HG03342 (cell line): ENCODE data around the gene AKR1B15.
A peak's percentile ranks its signal among the peaks of the same experiment; 100 is the strongest.
"Not testable (repeated sequence)": the region's sequence is repeated elsewhere in the genome, so short reads cannot be mapped to it uniquely, and the experiment has no call there.

Experiments
- ATAC-seq: cut with Tn5 transposase; IDR thresholded peaks from one replicate; pipeline ENCODE4 v1.9.1; 2021; ENCODE audit warnings: mild to moderate bottlenecking, moderate library complexity; ENCODE audit not compliant: unreplicated experiment

The AKR1B15 gene

DNA sequence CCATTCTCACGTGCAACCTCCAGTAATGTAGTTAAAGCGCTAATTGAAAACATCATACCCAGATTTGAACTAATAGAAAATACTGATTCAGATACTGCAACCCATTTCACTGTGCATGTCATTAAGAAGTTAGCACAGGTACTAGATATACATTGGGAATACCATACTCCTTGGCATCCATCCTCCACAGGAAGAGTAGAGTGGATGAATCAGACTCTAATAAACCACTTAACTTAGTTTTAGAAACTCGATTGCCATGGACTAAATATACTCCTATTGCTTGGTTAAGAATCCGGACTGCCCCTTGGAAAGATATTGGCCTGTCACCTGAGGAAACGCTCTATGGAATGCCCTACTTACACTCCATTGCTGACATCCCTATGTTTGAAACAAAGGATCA is 9.5 kb downstream of the AKR1B15 start:
- ATAC-seq = no peak

GRCh38 chr7:134561616-134562015 is 12.7 kb downstream of the AKR1B15 start:
- not testable (repeated sequence) for ATAC-seq

DNA sequence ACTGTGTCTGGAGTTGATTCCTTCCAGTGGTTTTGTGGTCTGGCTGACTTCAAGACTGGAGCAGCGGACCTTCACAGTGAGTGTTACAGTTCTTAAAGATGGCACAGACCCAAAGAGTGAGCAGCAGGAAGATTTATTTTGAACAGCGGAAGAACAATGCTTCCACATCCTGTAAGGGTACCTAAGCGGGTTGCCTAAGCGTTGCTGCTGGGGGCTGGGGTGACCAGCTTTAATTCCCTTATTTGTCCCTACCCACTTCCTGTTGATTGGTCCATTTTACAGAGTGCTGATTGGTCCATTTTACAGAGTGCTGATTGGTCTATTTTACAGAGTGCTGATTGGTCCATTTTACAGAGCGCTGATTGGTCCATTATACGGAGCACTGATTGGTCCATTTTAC is 13.2 kb downstream of the AKR1B15 start:
- no peak for ATAC-seq

GRCh38 chr7:134563398-134563749 is 14.5 kb downstream of the AKR1B15 start:
- ATAC-seq = not testable (repeated sequence)

- no peak for ATAC-seq
Measured at GRCh38 chr7:134565643-134566136, 16.8 kb downstream of the AKR1B15 start.

DNA sequence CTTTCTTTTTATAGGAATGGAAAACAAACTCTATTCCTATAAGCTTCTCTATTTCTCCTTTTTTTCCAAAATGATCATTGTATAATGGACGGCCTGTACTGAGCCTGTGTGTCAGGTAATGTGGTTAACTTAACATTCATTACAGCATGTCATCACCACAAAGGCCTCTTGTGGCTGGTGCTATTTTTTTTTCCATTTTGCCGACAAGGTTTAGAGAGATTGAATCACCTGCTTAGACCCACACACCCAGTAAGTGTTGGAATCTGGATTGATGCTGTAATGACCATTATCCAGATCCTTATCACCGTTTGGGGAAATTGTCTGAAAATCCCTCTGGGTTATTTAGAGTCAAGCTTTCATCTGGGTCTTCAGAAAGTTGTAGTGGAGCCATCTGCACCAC is 18.5 kb downstream of the AKR1B15 start:
- ATAC-seq = no peak

DNA sequence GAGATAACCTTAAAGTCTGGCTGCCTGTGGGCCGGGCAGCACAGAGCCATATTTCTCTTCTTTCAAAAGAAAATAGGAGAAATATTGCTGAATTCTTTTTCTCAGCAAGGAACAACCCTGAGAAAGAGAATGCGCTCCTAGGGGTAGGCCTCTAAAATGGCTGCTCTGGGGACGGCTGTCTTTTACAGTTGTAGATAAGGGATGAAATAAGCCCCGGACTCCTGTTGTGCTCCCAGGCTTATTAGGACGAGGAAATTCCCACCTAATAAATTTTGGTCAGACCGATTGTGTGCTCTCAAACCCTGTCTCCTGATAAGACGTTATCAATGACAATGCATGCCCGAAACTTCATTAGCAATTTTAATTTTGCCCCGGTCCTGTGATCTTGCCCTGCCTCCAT is 21.1 kb downstream of the AKR1B15 start:
- not testable (repeated sequence) for ATAC-seq

- no peak for ATAC-seq
Measured at GRCh38 chr7:134571101-134571500, 22.2 kb downstream of the AKR1B15 start.

DNA sequence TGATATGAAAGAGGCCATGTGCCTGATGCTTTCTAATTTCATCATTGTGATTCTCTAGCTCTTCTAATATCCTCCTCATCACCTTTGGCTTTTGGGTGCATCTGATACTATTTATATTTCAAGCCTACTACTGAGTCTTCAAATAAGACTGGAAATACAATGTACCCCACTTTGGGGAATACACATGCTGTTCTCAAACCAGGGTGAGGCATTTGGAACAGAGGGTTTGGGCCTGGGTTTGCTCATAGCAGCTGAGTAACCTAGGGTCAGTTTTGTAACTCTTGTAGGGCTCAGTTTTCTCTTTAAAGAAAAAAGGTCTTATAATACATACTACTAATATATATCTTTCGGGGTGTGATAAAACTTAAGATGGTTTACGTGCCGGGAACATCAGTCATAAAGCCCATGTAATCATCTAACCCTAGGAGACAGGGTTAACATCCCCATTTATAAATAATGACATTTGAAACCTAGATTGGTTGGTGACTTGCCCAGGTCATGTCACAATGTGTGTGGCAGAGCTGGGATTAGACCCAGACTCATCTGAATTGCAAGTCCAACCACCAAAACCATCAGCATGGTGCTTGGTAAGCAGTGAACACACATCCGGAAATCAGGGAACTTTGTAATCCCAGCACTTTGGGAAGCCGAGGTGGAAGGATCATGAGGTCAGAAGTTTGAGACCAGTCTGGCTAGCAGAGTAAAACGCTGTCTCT is 23.0 kb downstream of the AKR1B15 start:
- no peak for ATAC-seq

GRCh38 chr7:134574322-134574721 is 25.4 kb downstream of the AKR1B15 start:
- ATAC-seq = no peak

DNA sequence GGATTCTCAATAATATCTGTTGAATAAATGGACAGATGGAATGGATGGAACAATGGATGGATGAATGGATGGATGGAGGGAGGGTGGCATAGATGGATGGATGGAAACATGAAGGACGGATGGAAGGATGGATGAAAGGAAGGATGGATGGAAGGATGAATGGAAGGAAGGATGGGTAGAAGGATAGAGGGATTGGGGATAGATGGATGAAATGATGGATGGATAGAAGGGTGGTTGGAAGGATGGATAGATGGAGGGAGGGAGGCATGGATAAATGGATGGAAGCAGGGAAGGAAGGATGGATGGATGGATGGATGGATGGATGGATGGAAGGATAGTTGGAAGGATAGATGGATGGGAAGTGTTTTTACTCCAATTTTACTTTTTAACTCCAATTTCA is 35.4 kb downstream of the AKR1B15 start:
- ATAC-seq = no peak

GRCh38 chr7:134585897-134586296 is 37.0 kb downstream of the AKR1B15 start:
- ATAC-seq = no peak

DNA sequence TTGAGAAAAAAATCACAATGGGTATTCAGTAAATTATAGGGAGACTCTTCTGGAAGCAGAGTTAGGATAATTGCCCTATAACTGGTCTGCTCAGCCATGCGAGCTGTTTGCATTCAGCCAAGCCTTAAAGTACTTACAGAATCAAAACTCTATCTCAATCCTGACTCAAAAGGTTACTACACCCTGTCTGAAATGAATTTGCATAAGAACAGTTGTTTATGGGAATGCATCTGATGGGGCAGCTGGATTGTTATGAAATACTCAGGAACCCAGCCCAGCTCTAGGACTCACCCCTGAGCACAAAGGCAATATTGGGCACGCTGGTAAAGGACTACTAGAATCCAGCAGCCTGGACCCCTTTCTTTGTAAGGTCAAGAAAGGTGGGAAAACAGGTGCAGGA is 38.8 kb downstream of the AKR1B15 start:
- ATAC-seq = no peak

DNA sequence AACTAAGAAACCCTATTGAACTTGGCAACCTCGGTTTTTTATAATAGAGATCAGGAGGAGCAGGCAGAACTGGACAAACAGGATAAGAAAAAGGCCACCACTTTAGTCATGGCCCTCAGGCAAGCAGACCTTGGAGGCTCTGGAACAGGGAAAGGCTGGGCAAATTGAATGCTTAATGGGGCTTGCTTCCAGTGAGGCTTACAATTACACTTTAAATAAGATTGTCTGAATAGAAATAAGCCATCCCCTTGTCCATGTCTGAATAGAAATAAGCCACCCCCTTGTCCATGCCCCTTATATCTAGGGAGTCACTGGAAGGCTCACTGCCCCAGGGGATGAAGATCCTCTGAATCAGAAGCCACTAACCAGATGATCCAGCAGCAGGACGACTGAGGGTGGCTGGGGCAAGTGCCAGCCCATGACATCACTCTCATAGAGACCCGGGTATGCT is 40.6 kb downstream of the AKR1B15 start:
- ATAC-seq = no peak

- no peak for ATAC-seq
Measured at GRCh38 chr7:134593530-134594392, 44.9 kb downstream of the AKR1B15 start.

GRCh38 chr7:134594877-134595276 is 46.0 kb downstream of the AKR1B15 start:
- no peak for ATAC-seq

DNA sequence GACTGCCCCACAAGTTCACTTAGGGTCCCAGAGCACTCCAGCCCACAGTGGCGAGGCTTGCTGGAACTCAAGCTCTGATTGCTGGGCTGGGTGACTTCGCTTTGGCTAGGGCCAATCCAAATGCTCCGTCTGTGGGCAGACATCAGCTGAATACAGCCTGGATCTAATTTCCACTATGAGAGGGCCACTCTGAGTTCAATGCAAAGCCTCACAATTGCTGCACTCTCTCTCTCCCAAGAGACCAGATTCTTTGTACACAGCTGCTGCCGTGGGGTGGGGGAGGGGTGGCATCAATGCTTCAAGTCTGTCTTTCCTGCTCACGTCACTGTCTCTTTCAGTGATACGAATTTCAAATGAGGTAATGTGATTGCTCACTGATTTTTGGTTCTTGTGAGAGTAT is 50.5 kb downstream of the AKR1B15 start:
- ATAC-seq = no peak

GRCh38 chr7:134601459-134601858 is 52.5 kb downstream of the AKR1B15 start:
- no peak for ATAC-seq

DNA sequence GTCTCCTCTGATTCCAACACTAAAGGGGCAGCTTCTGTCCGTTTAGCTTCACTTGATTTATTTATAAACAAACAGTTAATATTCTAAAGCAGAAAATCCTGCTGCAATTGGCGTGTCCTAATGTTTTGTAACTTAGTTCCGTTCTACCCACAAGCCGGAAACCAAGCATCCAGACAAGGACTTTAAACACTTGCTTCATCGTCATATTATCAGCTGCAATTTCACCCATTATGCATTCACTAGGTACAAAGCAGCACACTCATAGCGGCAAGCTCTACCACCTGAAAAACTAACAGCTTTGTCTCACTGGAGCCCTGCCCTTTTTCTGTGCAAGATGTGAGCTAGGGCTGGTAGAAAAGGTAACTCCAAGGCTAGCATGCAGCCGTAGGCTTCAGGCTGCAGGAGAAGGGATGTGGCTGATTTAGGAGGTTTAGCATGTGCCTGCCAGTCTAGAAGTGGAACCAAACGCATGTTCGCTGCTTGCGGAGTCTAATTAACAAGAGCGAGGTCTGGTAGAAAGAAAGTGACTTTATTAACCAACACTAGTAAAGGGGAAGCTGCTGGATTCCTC is 54.1 kb downstream of the AKR1B15 start:
- ATAC-seq = no peak

- ATAC-seq = peak; percentile 83
Measured at GRCh38 chr7:134605978-134606923, 57.3 kb downstream of the AKR1B15 start.
